ENCODE data around the gene AVP. TPM values are rescaled to one million over a fixed set of nuclear protein-coding genes. Genes with fewer than 3 reads are reported as not detected.
"Not testable (repeated sequence)": the region's sequence is repeated elsewhere in the genome, so short reads cannot be mapped to it uniquely, and the experiment has no call there.

Gene AVP
- total and polyA plus RNA-seq, 8 donors = not detected

- peaks cover 5 to 17% of the 10 kb centered on the region in 2 donors for H3K4me1 ChIP-seq
- ATAC-seq (no peak), DNase-seq (peak in 1 of 4 donors; percentile 75)
- no peak overlapping the region for H3K27ac ChIP-seq
- intact Hi-C loops (cut with DNase I) = no loop called here
- no peaks in the 10 kb centered on the region for H3K9me3 ChIP-seq
- no peak for TF ChIP-seq CTCF (IDR thresholded peaks at IDR 0.05)
- peaks cover 29 to 84% of the 10 kb centered on the region in 2 donors for H3K27me3 ChIP-seq
- H3K36me3 ChIP-seq = no peaks in the 10 kb centered on the region
- peak overlapping the region in 1 of 2 donors; percentile 14 for H3K4me3 ChIP-seq
These were observed 2.1 kb downstream of the AVP start for GRCh38 chr20:3082306-3082951.

GRCh38 chr20:3081641-3082040, 2.9 kb downstream of the AVP start:
- Histone ChIP-seq H3K4me1 (peaks cover 5 to 17% of the 10 kb centered on the region in 2 donors), H3K9me3 (no peaks in the 10 kb centered on the region), H3K27ac (no peak overlapping the region), H3K36me3 (no peaks in the 10 kb centered on the region), H3K4me3 (no peak overlapping the region), H3K27me3 (peaks cover 29 to 91% of the 10 kb centered on the region in 2 donors)
- no peak for TF ChIP-seq CTCF (IDR thresholded peaks at IDR 0.05)
- peak in 1 of 4 donors; percentile 18 for DNase-seq
- intact Hi-C loops (cut with DNase I) = no loop called here
- ATAC-seq = no peak

- Histone ChIP-seq H3K27me3 (peaks cover 29 to 96% of the 10 kb centered on the region in 2 donors), H3K36me3 (no peaks in the 10 kb centered on the region), H3K9me3 (no peaks in the 10 kb centered on the region), H3K4me3 (no peak overlapping the region), H3K27ac (no peak overlapping the region), H3K4me1 (peaks cover 5 to 17% of the 10 kb centered on the region in 2 donors)
- no peak for TF ChIP-seq CTCF (IDR thresholded peaks at IDR 0.05)
- intact Hi-C loops (cut with DNase I) = no loop called here
- peak; percentile 34 for ATAC-seq
- DNase-seq = peak in 2 of 4 donors; percentile 47 to 81
These were observed 3.6 kb downstream of the AVP start for GRCh38 chr20:3080939-3081388.

GRCh38 chr20:3077618-3078134, 6.8 kb downstream of the AVP start:
- TF ChIP-seq CTCF (IDR thresholded peaks at IDR 0.05) = no peak
- Histone ChIP-seq H3K27ac (no peak overlapping the region), H3K4me1 (peaks cover 0 to 12% of the 10 kb centered on the region in 2 donors), H3K9me3 (no peaks in the 10 kb centered on the region), H3K4me3 (no peak overlapping the region), H3K36me3 (no peaks in the 10 kb centered on the region), H3K27me3 (peaks cover 12 to 79% of the 10 kb centered on the region in 2 donors)
- DNase-seq = no peak
- ATAC-seq = no peak
- intact Hi-C loops (cut with DNase I) = no loop called here

GRCh38 chr20:3075315-3075714, 9.2 kb downstream of the AVP start:
- H3K36me3 ChIP-seq; H3K9me3 ChIP-seq; H3K4me3 ChIP-seq; DNase-seq; H3K27ac ChIP-seq; ATAC-seq; intact Hi-C loops (cut with DNase I): not testable (repeated sequence)
- peaks cover 5 to 23% of the 10 kb centered on the region in 2 donors for H3K4me1 ChIP-seq
- H3K27me3 ChIP-seq = peaks cover 14 to 79% of the 10 kb centered on the region in 2 donors

Measured in left lung (tissue), 10 donors.